GM18909 (cell line): ENCODE results near the gene SUV39H2.
"Not testable (repeated sequence)": the region's sequence is repeated elsewhere in the genome, so short reads cannot be mapped to it uniquely, and the experiment has no call there.

ENCODE experiments used
- ATAC-seq: cut with Tn5 transposase; IDR thresholded peaks from one replicate; pipeline ENCODE4 v1.9.1; 2021; ENCODE audit warnings: mild to moderate bottlenecking; ENCODE audit not compliant: unreplicated experiment, poor library complexity

The SUV39H2 gene

GRCh38 chr10:14873090-14873760 lies 5.4 kb upstream of the SUV39H2 start:
- ATAC-seq = peak; percentile 59

DNA sequence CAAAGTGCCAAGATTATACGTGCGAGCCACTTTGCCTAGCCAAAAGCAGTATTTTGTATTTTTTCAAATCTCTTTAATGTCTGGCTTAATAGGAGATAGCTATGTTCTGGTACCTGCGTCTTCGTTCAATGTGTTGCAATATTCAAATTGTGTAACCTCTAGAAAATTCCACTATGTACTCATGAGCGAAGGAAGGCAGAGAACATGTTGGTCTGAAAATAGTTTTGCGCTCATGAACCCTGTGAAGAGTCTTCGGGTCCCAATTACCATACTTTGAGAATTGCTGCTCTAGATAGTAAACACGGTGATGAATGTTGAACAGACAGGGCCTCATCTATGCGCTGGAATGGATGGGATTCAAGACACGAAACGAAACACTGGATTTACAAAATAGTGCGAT lies 2.7 kb upstream of the SUV39H2 start:
- ATAC-seq = no peak

GRCh38 chr10:14876764-14877163 lies 1.9 kb upstream of the SUV39H2 start:
- no peak for ATAC-seq

DNA sequence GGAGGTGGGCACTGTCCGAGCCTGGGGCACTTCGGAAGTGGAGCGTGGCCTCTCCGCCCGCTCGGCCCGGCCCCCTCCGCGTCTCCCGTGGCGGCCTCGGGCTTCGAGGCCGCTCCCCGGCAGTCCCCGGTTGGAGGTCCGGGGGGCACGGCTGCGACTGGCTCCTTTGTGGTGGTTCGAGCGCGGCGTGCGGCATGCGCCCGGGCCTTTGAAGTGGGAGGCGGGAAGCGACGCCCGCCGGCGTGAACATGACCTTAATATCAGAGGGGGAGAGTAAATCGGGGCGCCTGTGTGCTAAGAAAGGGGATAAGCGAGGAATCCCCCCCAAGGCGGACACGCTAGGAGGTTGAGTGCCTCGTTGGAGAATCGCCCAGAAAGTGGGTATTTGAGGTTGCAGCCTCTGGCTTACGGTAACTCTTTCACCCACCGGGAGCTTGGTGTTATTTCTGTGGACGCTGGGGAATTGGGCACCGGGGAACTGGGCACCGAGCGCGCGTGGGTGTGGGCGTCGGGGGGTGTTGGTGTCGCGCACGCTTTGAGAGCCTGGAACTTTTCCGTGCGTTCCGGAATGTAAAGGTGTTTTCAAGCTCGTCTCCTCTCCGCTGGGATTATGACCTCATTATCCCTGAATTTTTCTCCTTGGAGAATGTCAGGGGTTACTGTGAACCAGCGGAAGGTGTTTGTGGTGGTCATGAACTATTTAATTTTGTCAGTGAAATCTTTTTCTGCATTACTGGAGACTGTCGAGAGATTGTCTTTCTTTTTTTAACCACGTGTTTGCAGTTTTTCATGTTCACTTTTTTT lies 660 bp downstream of the SUV39H2 start:
- peak; percentile 23 for ATAC-seq

DNA sequence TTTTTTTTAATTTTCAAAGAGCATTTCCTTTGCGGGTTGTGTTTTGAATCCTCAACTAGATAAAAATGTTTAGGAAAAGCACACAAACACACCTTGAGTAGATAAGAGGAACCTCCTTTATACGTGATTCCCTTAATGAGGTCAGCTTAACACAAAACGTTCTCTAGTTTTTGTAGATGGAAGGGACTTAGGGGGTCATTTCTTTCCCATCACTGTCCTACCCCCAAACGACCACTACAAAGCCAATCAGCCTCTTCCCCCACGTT lies 1.2 kb downstream of the SUV39H2 start:
- no peak for ATAC-seq

GRCh38 chr10:14880229-14880628 lies 1.6 kb downstream of the SUV39H2 start:
- no peak for ATAC-seq

GRCh38 chr10:14884082-14884481 lies 5.4 kb downstream of the SUV39H2 start:
- ATAC-seq = no peak

- ATAC-seq = no peak
These were observed 10.7 kb downstream of the SUV39H2 start for GRCh38 chr10:14889318-14889717.

DNA sequence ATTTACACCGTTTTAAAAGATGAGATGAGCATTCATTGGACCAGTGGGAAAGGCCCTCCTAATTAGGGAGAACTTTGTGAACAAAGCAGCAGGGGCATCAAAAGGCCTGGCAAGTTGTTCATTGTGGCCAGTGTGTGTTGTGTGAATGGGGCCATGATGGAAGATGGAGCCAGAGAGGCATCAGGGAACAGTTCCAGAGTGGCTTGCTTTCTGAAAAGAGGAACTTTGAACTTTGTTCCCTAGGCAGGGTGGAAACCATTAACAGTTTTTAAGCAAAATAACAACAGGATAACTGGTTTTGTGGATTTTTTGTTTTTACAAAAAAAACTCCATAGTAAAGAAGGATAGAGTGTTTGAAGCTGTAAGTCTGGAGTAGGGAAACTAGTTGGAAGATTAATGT lies 12.5 kb downstream of the SUV39H2 start:
- no peak for ATAC-seq

GRCh38 chr10:14904316-14904732 lies 25.7 kb downstream of the SUV39H2 start:
- ATAC-seq = no peak

GRCh38 chr10:14904864-14905263 lies 26.2 kb downstream of the SUV39H2 start:
- no peak for ATAC-seq

- no peak for ATAC-seq
These were observed 27.2 kb downstream of the SUV39H2 start for GRCh38 chr10:14905890-14906289.

DNA sequence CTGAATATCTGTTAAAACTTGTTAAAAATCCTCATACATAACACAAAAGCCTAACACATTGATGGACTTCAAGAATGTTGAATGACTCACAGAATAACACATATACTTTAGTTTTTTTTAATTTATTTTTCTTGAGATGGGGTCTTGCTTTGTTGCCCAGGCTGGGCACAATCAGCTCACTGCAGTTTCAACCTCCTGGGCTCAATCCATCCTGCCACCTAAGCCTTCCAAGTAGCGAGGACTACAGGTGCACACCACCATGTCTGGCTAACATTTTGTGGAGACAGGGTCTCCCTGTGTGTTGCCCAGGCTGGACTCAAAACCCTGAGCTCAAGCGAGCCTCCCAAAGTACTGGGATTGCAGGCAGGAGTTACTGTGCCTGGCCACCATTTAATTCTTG lies 28.1 kb downstream of the SUV39H2 start:
- ATAC-seq = no peak

DNA sequence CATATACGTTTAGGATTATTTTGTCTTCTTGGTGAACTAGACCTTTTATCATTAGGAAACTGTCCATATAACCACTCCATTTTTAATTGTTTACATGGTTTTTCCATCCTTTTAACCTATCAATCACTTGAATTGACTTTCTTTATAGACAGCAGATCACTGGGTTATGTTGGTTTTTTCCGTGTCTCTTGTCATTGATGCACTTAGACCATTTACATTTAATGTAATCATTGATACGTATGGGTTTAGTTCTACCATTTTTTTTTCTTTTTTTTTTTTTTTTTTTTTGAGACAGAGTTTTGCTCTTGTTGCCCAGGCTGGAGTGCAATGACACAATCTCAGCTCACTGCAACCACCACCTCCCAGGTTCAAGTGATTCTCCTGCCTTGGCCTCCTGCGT lies 28.9 kb downstream of the SUV39H2 start:
- ATAC-seq = not testable (repeated sequence)

DNA sequence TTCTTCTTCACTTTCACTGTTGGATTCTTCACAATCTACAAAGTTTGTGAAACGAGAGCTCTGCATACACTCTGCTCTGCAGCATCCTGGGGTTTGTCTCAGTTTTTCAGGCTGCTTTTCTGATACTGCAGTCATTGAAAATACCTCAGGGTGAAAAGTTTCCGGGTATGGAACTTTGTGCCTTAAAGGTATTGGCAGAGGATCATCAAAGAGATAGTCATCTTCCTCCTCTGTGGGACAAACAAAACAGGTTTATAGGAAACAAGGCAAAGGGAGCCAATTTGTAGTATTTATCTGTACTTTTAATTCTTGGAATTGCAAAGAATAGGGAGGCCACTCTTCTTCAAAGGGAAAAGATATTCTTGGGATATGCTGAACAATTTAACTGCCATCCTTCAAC lies 30.4 kb downstream of the SUV39H2 start:
- ATAC-seq = no peak

GRCh38 chr10:14910953-14911352 lies 32.3 kb downstream of the SUV39H2 start:
- ATAC-seq = no peak

DNA sequence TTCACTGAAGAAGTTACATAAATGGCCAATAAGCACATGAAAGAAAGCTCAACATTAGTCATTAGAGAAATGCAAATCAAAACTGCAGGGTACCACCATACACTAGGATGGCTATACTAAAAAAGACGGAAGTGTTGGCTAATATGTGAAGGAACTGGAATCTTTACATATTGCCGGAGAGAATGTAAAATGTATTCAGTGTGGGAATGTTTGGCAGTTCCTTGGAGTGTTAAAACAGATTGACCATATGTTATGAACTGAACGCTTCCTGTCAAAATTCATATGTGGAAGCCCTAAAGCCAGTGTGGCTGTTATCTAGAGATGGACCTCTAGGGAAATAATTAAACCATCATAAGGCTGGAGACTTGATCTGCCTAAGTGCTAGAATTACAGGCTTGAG lies 33.1 kb downstream of the SUV39H2 start:
- no peak for ATAC-seq

GRCh38 chr10:14916600-14916999 lies 37.9 kb downstream of the SUV39H2 start:
- ATAC-seq = no peak

GRCh38 chr10:14917827-14918226 lies 39.2 kb downstream of the SUV39H2 start:
- no peak for ATAC-seq

- ATAC-seq = no peak
These were observed 40.3 kb downstream of the SUV39H2 start for GRCh38 chr10:14918964-14919363.

GRCh38 chr10:14924013-14924412 lies 45.3 kb downstream of the SUV39H2 start:
- ATAC-seq = no peak

DNA sequence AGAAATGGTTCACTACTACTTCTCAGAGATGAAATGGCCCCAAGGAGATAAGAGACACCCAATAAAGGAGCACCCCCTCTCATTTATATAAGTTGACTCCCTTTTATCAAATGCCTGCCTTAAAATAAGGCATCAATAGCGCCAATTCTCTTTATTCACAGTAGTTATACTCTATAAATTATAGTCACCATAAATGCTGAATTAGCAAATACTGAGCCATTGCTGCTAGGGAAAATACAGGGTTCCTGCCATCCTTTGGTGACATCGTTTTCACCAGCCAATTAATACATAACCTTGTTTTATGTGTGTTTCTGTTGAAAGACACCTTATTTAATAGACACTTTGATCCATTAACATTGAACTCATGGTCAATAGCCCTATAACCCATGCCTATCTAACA lies 46.6 kb downstream of the SUV39H2 start:
- no peak for ATAC-seq
